Loucy (cell line): ENCODE measurements around the gene CCDC88C.

Experiments
- H2AFZ ChIP-seq: fragments of 200-600 bp; sonication (generic); 2 replicates; pipeline ENCODE4 v1.6.0; 2016; ENCODE audit warnings: antibody characterized with exemption, mild to moderate bottlenecking, low read length, moderate library complexity
- H3F3A ChIP-seq: fragments of 200-600 bp; 2 replicates; pipeline ENCODE4 v1.6.0; 2016; ENCODE audit warnings: antibody characterized with exemption, low read depth, mild to moderate bottlenecking
- H3K27me3 ChIP-seq: fragments of 200-600 bp; sonication (generic); 2 replicates; pipeline ENCODE4 v1.6.1; 2014; ENCODE audit warnings: low read length, mild to moderate bottlenecking; ENCODE audit not compliant: insufficient read depth, poor library complexity, severe bottlenecking
- H3K36me3 ChIP-seq: fragments of 200-600 bp; sonication (generic); 2 replicates; pipeline ENCODE4 v1.6.1; 2016; ENCODE audit warnings: low read length; ENCODE audit not compliant: insufficient read depth
- H3K4me1 ChIP-seq: fragments of 200-600 bp; sonication (generic); 2 replicates; pipeline ENCODE4 v1.5.1; 2014; ENCODE audit warnings: low read length, mild to moderate bottlenecking; ENCODE audit not compliant: insufficient read depth, poor library complexity, severe bottlenecking
- H3K4me2 ChIP-seq: fragments of 200-600 bp; sonication (generic); 2 replicates; pipeline ENCODE4 v1.6.0; 2014; ENCODE audit warnings: antibody characterized with exemption, low read length, low read depth, mild to moderate bottlenecking; ENCODE audit not compliant: poor library complexity, severe bottlenecking
- H3K4me3 ChIP-seq: fragments of 200-600 bp; sonication (generic); 2 replicates; pipeline ENCODE4 v1.5.1; 2014; ENCODE audit warnings: low read length, mild to moderate bottlenecking, mixed read lengths; ENCODE audit not compliant: poor library complexity, severe bottlenecking
- H3K79me2 ChIP-seq: fragments of 200-600 bp; sonication (generic); 2 replicates; pipeline ENCODE4 v1.6.1; 2014; ENCODE audit warnings: low read length; ENCODE audit not compliant: insufficient read depth
- H3K9ac ChIP-seq: fragments of 200-600 bp; sonication (generic); 2 replicates; pipeline ENCODE4 v1.6.0; 2014; ENCODE audit warnings: mild to moderate bottlenecking, low read depth, low read length, moderate library complexity; ENCODE audit not compliant: poor library complexity, severe bottlenecking
- H3K9me2 ChIP-seq: fragments of 200-600 bp; sonication (generic); replicated peaks from 2 replicates; pipeline ENCODE4 v1.6.1; 2016; ENCODE audit warnings: low read depth, low read length, mixed read lengths
- H3K9me3 ChIP-seq: fragments of 200-600 bp; sonication (generic); 2 replicates; pipeline ENCODE4 v1.6.1; 2014; ENCODE audit warnings: mild to moderate bottlenecking, antibody characterized with exemption, low read length, low read depth; ENCODE audit not compliant: insufficient read depth
- H4K20me1 ChIP-seq: fragments of 200-600 bp; sonication (generic); 2 replicates; pipeline ENCODE4 v1.6.0; 2014; ENCODE audit warnings: antibody characterized with exemption, low read length, mild to moderate bottlenecking; ENCODE audit not compliant: insufficient read depth, poor library complexity, severe bottlenecking
- CTCF ChIP-seq: fragments of 200-600 bp; sonication (generic); conservative IDR thresholded peaks from 2 replicates; pipeline ENCODE4 v1.5.1; 2014; ENCODE audit warnings: mild to moderate bottlenecking, antibody characterized with exemption, low read length
- EZH2phosphoT487 ChIP-seq: fragments of 200-600 bp; IDR thresholded peaks from 2 replicates; pipeline ENCODE4 v1.6.1; 2018; ENCODE audit warnings: antibody characterized with exemption, mild to moderate bottlenecking, moderate library complexity, borderline replicate concordance

Gene CCDC88C

GRCh38 chr14:91272341-91273272 is 145.0 kb downstream of the CCDC88C start:
- no peak overlapping the region for H3K4me2 ChIP-seq
- no peaks in the 10 kb centered on the region for H3K9me3 ChIP-seq
- H3K79me2 ChIP-seq = no peaks in the 10 kb centered on the region
- H3K9me2 ChIP-seq = no peaks in the 10 kb centered on the region
- no peaks in the 10 kb centered on the region for H3K4me1 ChIP-seq
- TF ChIP-seq CTCF (no peak), EZH2phosphoT487 (no peak)
- H2AFZ ChIP-seq = no peak overlapping the region
- no peaks in the 10 kb centered on the region for H3K27me3 ChIP-seq
- H3K4me3 ChIP-seq = no peak overlapping the region
- no peaks in the 10 kb centered on the region for H4K20me1 ChIP-seq
- no peaks in the 10 kb centered on the region for H3F3A ChIP-seq
- H3K36me3 ChIP-seq = peaks cover 60% of the 10 kb centered on the region; the same call in 1 of the 2 replicates
- H3K9ac ChIP-seq = no peak overlapping the region

- H3K9me2 ChIP-seq = no peaks in the 10 kb centered on the region
- H3K4me3 ChIP-seq = no peak overlapping the region
- no peaks in the 10 kb centered on the region for H3K79me2 ChIP-seq
- no peaks in the 10 kb centered on the region for H3F3A ChIP-seq
- no peak overlapping the region for H3K9ac ChIP-seq
- no peaks in the 10 kb centered on the region for H3K27me3 ChIP-seq
- no peaks in the 10 kb centered on the region for H3K4me1 ChIP-seq
- H2AFZ ChIP-seq = no peak overlapping the region
- H3K36me3 ChIP-seq = peaks cover 50% of the 10 kb centered on the region; the same call in 1 of the 2 replicates
- no peaks in the 10 kb centered on the region for H4K20me1 ChIP-seq
- no peaks in the 10 kb centered on the region for H3K9me3 ChIP-seq
- no peak overlapping the region for H3K4me2 ChIP-seq
- no peak for TF ChIP-seq EZH2phosphoT487
- no peak for TF ChIP-seq CTCF
These were observed 146.0 kb downstream of the CCDC88C start for GRCh38 chr14:91271639-91272038.

- H3K36me3 ChIP-seq = peaks cover 42% of the 10 kb centered on the region; the same call in 1 of the 2 replicates
- H3K4me2 ChIP-seq = no peak overlapping the region
- H3K9ac ChIP-seq = no peak overlapping the region
- H3K9me3 ChIP-seq = no peaks in the 10 kb centered on the region
- H3F3A ChIP-seq = no peaks in the 10 kb centered on the region
- no peak overlapping the region for H3K4me3 ChIP-seq
- TF ChIP-seq CTCF (peak; percentile 12; the same call in 1 of the 2 replicates), EZH2phosphoT487 (no peak)
- no peaks in the 10 kb centered on the region for H3K27me3 ChIP-seq
- H2AFZ ChIP-seq = no peak overlapping the region
- no peaks in the 10 kb centered on the region for H4K20me1 ChIP-seq
- H3K9me2 ChIP-seq = no peaks in the 10 kb centered on the region
- no peaks in the 10 kb centered on the region for H3K79me2 ChIP-seq
- H3K4me1 ChIP-seq = no peaks in the 10 kb centered on the region
These were observed 147.0 kb downstream of the CCDC88C start for GRCh38 chr14:91270619-91271018.
